HCEC 1CT (cell line): Measurements from ENCODE around the gene MDP1.

ENCODE experiments used
- DNase-seq: peaks from one replicate; pipeline ENCODE4 v3.0.0-alpha.2; 2017

The MDP1 gene

GRCh38 chr14:24196071-24197055 is 19.5 kb downstream of the MDP1 start:
- peak; percentile 20 for DNase-seq

DNA sequence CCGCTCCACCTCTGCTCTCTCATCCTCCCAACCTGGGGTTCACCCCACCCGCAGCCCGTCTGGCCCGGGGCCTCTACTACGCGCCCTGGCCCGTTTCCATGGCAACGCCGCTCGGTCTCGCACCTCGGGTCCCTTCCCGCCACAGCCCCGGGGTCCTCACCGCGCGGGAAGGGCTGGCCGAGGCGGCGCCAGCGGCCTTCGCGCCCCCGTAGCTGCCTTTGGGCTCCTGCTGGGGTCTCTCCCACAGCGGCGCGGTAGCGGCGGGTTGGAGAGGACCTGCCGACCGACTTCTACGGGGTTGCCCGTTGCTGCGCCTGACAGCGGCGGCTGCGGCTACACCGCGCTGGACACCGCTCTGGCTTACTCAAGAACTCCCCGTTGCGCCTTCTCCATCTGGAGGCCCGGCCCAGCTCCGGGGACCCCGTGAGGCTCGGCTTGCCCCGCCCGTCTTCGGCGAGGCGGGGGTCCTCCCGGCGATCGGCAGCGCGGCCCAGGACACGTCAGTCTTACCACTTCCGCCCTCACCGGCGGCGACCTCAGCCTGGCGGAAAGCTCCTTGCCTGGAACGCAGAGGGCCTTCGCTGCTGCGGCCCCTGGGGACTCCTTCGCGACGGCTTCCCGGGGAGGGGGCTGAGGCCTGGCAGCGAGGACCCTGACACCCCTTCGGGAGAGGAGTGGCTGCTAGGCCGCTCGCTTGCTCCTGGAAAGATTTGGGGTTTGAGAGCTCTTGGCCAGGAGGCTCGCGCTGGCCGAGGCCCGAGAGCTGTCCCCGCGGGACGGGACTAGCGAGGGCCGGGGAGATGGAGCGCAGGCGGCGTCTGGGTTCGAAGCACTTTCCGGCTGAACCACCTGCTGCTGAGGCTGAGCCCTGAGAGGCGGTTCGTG is 20.4 kb downstream of the MDP1 start, which contains the start of gene TM9SF1:
TSS of gene TM9SF1 (minus strand) at position 256 of the 885 bp plus-strand sequence. CDS start 422 bp downstream, outside the sequence.
- DNase-seq: peak; percentile 85

DNA sequence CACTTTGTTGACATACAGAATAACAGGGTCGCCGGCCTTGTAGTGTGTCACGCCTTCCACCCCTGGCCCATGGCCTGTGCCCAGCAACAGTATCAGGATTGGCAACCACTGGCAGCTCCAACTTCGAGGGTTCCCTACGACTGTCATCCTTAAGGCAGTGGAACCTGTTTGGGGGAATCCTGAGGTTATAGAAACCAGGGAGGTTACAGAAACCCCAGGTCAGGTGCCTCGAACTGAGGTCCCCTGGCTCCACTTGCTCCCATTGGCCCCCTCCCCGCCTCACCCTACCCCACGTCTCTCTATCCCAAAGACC is 21.0 kb downstream of the MDP1 start:
- DNase-seq: no peak

- DNase-seq: no peak
Measured at GRCh38 chr14:24194186-24194872, 21.5 kb downstream of the MDP1 start.

- no peak for DNase-seq
Measured at GRCh38 chr14:24192933-24193332, 22.9 kb downstream of the MDP1 start.

- no peak for DNase-seq
Measured at GRCh38 chr14:24190416-24190815, 25.4 kb downstream of the MDP1 start.

DNA sequence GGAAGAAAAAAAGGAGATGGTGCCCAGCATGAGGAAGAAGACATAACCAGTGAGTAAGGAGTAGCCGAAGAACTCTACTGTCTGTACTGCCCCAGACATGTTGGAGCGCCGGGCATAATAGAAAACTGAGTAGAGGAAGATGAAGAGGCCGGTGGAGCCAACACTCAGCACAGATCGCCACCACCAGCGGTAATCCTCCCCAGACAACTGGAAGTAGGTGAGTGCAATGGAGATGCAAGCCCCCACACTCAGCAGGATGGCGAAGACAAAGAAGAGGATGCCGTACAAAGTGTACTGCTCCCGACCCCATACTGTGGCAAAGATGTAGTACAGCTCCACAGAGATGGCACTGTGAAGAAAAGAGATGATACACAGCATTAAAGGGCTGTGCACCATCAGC is 26.4 kb downstream of the MDP1 start:
- DNase-seq: no peak

GRCh38 chr14:24189059-24189375 is 26.8 kb downstream of the MDP1 start:
- no peak for DNase-seq

GRCh38 chr14:24188251-24189058 is 27.4 kb downstream of the MDP1 start, which contains the start of gene IPO4:
Gene IPO4, minus strand, starts transcription at chr14:24188816. Its CDS starts 29 bp downstream, at chr14:24188787.
- peak; percentile 98 for DNase-seq

GRCh38 chr14:24187539-24187915 is 28.3 kb downstream of the MDP1 start:
- DNase-seq: no peak

- no peak for DNase-seq
Measured at GRCh38 chr14:24186831-24187538, 28.9 kb downstream of the MDP1 start.

- no peak for DNase-seq
Measured at GRCh38 chr14:24185741-24186140, 30.1 kb downstream of the MDP1 start.

DNA sequence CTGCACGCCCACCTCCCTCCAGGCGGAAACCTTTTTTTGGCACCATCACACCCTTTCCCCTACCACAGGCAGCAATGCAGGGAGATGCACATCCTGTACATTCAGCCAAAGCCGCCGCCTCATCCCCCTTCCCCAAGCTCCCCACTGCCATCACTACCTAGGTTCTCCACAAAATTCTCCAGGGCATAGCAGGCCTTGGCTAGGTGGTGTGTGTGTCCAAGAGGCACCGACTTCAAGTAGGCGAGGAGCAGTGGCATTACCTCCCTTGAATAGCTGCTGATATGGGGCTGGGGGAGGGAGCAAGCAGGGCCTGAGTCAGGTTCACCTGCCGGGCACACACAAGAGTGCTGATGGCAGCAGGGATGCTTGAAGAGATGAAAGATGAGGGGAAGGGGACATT is 30.8 kb downstream of the MDP1 start:
- no peak for DNase-seq

DNA sequence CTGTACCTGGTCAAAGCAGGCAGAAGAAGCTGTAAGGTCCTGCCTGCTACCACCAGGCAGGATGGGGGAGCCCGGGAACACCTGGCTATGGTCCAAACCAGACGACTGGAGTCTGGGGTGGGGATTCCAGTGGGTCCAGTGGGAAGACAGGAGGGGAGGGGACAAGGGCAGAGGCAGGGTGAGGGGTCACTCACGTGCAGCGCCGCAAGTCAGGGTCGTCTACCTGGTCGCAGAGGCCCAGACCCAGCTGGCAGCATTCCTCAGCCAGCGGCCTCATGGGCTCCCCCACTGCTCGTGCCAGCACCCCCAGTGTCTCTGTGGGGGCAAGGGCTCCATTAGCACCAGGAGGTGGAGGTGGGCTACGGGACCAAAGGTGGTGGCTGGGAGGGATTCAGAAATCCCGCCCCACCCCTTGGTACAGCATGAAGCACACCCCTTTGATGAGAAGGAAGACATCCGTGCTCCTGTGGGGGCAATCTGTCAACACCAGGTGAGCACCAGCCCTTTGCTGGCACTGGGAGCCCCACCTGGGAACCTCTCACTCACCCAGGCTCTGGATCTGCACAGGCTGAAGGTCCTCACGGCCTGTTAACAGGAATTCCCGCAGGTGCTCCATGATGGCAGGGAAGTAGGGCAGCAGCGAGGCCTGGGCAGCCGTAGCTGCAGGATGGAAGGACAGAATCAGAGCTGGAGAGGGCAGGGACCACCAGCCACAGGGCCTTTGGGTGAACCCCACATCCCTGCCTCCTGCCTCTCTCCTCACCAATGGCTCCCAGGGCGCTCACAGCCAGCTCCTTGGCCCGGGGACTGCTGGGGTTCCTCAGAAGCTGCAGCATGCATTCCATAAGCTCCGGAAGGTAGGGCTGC is 31.5 kb downstream of the MDP1 start:
- no peak for DNase-seq

DNA sequence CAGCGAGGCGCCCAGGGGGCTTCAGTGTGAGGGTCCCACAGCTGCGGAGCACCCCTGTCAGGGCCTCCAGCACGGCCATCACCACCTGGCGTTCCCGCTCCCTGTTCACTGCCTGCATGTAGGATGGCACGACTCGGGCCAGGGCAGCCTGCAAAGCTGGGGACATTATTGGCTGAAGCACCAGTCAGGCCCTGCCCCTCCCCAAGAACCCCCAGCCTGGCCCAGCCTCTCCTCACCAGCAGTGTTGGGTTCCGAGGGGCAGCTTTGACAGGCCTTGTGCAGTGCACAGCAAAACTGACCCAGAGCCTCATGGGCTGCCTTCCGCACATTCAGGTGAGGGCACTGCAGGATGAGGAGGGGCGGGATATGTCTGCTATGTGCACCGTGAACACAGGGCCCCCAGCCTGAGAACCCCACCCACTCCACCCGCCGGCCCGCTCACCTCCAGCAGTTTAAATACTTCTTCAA is 32.8 kb downstream of the MDP1 start:
- DNase-seq: no peak

DNA sequence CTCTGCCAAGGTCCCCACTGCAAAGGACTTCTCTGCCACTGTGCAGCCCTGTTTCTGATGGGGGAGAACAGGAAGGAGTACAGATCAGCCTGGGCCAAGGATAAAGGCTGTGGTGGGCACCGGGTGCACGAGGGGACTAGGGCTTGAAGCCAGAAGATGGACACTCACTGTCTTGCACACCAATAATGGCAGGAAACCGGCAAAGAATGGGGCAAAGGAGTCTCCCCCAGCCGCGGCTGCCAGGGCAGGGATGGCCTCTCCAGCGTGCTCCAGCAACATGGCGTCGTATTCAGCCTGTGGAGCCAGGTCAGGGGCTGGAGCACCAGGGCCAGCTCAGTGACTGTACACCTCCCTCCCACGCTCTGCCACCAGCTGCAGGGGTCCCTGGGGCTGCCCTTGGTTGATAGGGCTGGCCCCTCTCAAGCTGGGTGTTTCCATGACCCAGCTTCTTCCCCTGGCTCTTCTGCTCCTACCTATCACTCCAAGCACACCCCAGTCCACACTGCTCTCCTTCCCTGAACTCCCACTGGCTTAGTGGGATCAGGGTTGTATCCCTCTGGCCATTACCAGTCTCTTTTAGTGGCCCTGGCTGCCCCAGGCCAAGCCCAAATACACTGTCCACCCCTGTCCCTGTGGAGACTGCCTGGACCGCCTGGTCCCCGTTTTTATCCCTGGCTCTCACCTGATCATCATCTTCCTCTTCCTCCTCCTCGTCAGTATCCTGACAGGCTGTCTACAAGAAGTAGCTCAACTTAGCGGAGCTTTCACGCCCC is 33.6 kb downstream of the MDP1 start:
- no peak for DNase-seq

- no peak for DNase-seq
Measured at GRCh38 chr14:24181371-24182077, 34.3 kb downstream of the MDP1 start.

GRCh38 chr14:24179961-24180796 is 35.7 kb downstream of the MDP1 start:
- no peak for DNase-seq
